Stimulated activated CD8-positive, alpha-beta memory T cell treated with anti-CD3 and anti-CD28 coated beads, Interleukin-4, amount 100 ng/mL, for 48 hours (primary cell): ENCODE measurements around the gene TBC1D10B.

ENCODE experiments used
- DNase-seq: peaks from one replicate; pipeline ENCODE4 v3.0.0-alpha.2; 2020

TBC1D10B gene

GRCh38 chr16:30372725-30373124 is 2.4 kb upstream of the TBC1D10B start:
- DNase-seq: no peak

GRCh38 chr16:30372038-30372712 is 1.9 kb upstream of the TBC1D10B start:
- DNase-seq: no peak

- no peak for DNase-seq
These were observed 1.0 kb upstream of the TBC1D10B start for GRCh38 chr16:30371248-30371816.

GRCh38 chr16:30369938-30370455 is 297 bp downstream of the TBC1D10B start:
- DNase-seq: no peak

GRCh38 chr16:30369091-30369937 is 980 bp downstream of the TBC1D10B start:
- DNase-seq: peak; percentile 46

- no peak for DNase-seq
These were observed 1.6 kb downstream of the TBC1D10B start for GRCh38 chr16:30368792-30369090.

- no peak for DNase-seq
These were observed 2.0 kb downstream of the TBC1D10B start for GRCh38 chr16:30368122-30368791.

GRCh38 chr16:30367349-30368009 is 2.8 kb downstream of the TBC1D10B start:
- DNase-seq: no peak

GRCh38 chr16:30366511-30366910 is 3.8 kb downstream of the TBC1D10B start:
- DNase-seq: no peak

GRCh38 chr16:30365200-30365599 is 5.1 kb downstream of the TBC1D10B start:
- DNase-seq: no peak

GRCh38 chr16:30361180-30361579 is 9.1 kb downstream of the TBC1D10B start:
- DNase-seq: no peak

- no peak for DNase-seq
These were observed 10.5 kb downstream of the TBC1D10B start for GRCh38 chr16:30359871-30360170.

- DNase-seq: no peak
These were observed 11.1 kb downstream of the TBC1D10B start for GRCh38 chr16:30358990-30359870.

- DNase-seq: no peak
These were observed 11.7 kb downstream of the TBC1D10B start for GRCh38 chr16:30358577-30358936.

GRCh38 chr16:30357715-30358576 is 12.3 kb downstream of the TBC1D10B start:
- DNase-seq: no peak

GRCh38 chr16:30357085-30357714 is 13.1 kb downstream of the TBC1D10B start:
- no peak for DNase-seq

- DNase-seq: no peak
These were observed 13.8 kb downstream of the TBC1D10B start for GRCh38 chr16:30356401-30357084.

- no peak for DNase-seq
These were observed 14.4 kb downstream of the TBC1D10B start for GRCh38 chr16:30355954-30356308.

GRCh38 chr16:30355144-30355953 is 14.9 kb downstream of the TBC1D10B start, which contains the start of gene CD2BP2:
Gene CD2BP2 (minus strand): TSS chr16:30355308. CDS start chr16:30354681, 627 bp downstream.
- DNase-seq: peak; percentile 94
